ENCODE measurements around the gene TMEM138. TPM values are rescaled to one million over a fixed set of nuclear protein-coding genes. Genes with fewer than 3 reads are reported as not detected.
"Not testable (repeated sequence)": the region's sequence is repeated elsewhere in the genome, so short reads cannot be mapped to it uniquely, and the experiment has no call there.

TMEM138 gene
- total RNA-seq, 1 experiment from 2014 or later = 27.8 TPM

GRCh38 chr11:61364012-61364675, 2.0 kb downstream of the TMEM138 start:
- DNase-seq (ENCODE audit: low spot score) = no peak

DNA sequence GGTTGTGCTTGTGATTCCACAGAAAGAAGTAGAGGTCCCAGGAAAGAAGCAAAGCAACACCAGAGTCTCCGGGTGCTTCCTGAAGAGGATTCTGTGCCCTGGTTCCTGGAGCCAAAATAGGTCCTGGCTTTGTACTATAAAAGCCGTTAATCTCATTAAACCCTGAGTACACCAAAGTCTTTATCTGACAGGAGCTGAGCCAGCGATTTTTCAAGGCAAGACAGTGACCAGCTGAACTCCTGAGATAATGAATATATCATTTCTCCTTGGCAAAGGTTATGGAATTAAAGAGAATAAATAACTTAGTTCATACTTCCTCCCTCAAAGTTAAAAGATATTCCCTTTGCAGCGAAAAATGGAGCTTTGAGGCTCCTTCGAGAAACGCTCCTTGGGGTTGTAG, 5.2 kb downstream of the TMEM138 start:
- no peak for DNase-seq (ENCODE audit: low spot score)

DNA sequence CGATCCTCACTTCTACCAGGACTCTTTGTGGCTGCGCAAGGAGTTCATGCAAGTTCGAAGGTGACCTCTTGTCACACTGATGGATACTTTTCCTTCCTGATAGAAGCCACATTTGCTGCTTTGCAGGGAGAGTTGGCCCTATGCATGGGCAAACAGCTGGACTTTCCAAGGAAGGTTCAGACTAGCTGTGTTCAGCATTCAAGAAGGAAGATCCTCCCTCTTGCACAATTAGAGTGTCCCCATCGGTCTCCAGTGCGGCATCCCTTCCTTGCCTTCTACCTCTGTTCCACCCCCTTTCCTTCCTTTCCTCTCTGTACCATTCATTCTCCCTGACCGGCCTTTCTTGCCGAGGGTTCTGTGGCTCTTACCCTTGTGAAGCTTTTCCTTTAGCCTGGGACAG, 6.5 kb downstream of the TMEM138 start:
- DNase-seq (ENCODE audit: low spot score) = no peak

DNA sequence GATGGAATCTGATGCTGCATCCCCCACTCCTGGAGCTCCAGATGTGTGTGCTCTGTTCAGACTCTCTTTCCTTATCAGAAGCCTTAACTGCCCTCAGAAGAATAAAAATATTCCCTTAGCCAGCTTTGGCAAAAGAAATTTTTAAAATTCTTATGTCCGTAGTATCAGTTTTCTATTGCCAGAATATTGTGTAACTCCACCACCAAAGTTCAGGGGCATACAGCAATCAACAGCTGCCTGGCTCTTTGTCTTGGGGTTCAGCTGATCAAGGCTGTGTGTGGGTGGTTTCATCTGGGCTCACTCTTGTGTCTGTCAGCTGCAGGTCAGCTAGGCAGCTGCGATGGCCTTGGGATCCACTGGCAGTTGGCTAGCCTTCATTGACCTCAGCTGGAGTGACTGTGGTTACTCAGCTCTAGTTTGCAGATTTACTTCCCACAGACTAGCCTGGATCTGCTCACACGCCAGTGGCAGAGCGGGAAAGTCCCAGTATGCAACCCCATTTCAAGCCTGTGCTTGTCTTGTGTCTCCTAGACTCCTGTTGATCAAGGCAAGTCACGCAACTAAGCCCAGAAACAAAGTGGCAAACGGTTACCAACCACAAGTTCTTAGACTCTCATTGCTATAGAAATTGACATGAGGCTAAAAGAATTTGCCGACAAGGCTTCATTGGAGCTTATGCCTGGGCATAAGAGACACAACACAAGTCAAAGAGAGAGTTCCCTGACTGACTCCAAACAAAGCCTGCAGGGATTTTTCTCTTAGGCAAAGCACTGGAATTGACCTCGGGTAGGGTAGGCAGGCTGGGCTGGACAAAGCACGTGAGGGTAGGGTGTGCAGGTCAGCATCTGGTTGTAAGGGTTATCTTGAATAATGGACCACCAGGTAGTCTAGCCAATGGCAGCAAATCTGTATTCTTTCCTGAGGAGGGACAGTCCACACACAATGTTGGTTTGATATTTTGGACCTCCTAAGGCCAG, 7.5 kb downstream of the TMEM138 start:
- DNase-seq (ENCODE audit: low spot score) = no peak

- no peak for DNase-seq (ENCODE audit: low spot score)
Observed at GRCh38 chr11:61370349-61371005, 8.3 kb downstream of the TMEM138 start.

- no peak for DNase-seq (ENCODE audit: low spot score)
Observed at GRCh38 chr11:61372659-61373420, 10.7 kb downstream of the TMEM138 start.

DNA sequence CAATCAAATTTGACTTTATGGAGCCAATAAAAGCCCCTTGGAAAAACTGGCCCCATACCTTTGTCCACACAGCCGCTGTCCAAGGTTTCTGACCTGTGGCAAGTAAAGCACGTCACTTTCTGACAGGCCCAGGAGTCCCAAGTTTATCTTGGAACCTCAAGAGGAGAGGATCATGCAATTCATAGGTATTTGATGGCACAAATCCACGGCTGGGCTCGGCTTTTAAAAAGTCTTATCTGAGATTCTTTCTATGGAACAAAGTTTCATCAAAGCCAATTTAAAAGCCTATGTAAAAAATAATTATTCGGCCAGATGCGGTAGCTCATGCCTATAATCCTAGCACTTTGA, 13.6 kb downstream of the TMEM138 start:
- no peak for DNase-seq (ENCODE audit: low spot score)

GRCh38 chr11:61377461-61378160, 15.4 kb downstream of the TMEM138 start:
- DNase-seq (ENCODE audit: low spot score) = no peak

DNA sequence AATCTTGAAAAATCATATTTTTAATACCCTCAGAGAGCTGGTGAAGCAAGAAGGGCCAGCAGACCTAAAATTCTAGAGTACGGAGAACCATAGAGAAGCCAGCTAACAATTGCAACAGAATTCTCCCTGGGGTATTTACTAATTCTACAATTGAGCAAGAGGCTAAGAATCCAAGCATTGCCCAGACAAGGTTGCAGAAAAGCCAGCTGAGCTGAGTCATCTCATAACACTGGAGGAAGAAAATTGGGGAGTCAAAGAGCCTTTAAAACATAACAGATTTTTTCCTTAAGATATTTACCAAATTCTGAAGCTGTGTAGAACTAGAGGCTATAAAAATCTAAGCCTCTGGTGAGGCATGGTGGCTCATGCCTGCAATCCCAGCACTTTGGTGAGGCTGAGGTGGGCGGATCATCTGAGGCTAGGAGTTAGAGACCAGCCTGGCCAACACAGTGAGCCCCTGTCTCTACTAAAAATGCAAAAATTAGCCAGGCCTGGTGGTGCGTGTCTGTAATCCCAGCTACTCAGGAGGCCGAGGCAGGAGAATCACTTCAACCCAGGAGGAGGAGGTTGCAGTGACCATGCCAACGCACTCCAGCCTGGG, 16.6 kb downstream of the TMEM138 start:
- no peak for DNase-seq (ENCODE audit: low spot score)

- no peak for DNase-seq (ENCODE audit: low spot score)
Observed at GRCh38 chr11:61380884-61381283, 18.7 kb downstream of the TMEM138 start.

DNA sequence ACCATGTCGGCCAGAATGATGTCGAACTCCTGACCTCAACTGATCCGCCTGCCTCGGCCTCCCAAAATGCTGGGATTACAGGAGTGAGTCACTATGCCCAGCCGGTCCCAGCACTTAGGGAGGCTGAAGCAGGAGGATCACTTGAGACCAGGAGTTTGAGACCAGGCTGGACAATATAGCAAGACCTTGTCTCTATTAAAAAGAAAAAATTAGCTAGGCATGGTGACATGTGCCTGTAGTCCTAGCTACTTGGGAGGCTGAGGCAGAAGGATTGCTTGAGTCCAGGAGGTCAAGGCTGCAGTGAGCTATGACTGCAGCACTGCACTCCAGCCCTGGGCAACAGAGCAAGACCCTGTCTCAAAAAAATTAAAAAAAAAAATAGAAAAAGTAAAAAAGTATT, 21.7 kb downstream of the TMEM138 start:
- DNase-seq (ENCODE audit: low spot score) = not testable (repeated sequence)

GRCh38 chr11:61384271-61385242, 22.4 kb downstream of the TMEM138 start:
- peak; percentile 24 for DNase-seq (ENCODE audit: low spot score)

GRCh38 chr11:61390161-61390560, 28.0 kb downstream of the TMEM138 start:
- no peak for DNase-seq (ENCODE audit: low spot score)

- peak; percentile 46 for DNase-seq (ENCODE audit: low spot score)
Observed at GRCh38 chr11:61392981-61393595, 30.9 kb downstream of the TMEM138 start.

GRCh38 chr11:61401173-61401572, 39.0 kb downstream of the TMEM138 start:
- DNase-seq (ENCODE audit: low spot score) = no peak

GRCh38 chr11:61401573-61401972, 39.4 kb downstream of the TMEM138 start:
- DNase-seq (ENCODE audit: low spot score) = peak; percentile 7

GRCh38 chr11:61403658-61404057, 41.5 kb downstream of the TMEM138 start:
- no peak for DNase-seq (ENCODE audit: low spot score)

DNA sequence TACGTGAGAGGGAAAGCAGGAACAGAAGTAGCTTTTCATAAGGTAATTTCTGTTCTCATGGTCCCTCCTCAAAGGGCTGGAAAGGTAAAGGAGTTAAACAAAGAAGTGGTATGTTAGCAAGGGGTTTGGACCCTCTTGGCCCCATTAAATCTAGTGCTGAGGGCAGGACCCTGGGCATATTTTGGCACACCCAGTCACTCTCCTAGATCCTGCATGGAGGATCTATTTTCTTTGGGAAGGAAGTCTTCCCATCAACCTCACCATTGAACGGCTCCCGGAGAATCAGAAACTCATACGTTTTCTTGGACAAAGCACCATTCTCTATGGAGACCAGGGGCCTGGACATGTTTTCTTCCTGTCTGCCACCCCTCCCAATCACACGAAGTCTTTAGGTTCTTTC, 41.9 kb downstream of the TMEM138 start:
- DNase-seq (ENCODE audit: low spot score) = no peak

DNA sequence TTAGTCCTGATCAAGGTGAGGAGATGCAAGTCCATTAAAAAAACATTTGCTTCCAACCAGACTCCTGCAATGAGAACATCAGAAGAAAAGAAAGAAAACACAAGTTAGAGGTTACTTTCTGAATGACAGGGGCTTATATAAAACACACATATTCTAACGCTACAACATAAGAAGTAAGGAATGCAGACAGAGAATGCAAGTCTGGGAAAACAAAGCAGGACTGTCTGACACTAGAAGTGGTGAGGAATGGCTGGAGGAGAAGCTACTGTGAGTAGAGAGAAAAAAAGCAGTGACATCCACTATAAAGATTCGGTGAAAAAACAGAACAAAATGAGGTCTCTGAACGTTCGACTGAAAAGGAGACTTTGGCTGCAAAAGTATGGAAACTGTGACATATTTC, 42.5 kb downstream of the TMEM138 start:
- DNase-seq (ENCODE audit: low spot score) = no peak

All from HT-29 (cell line).